NCI-H82 treated with DMSO at 0.1 percent for 48 hours (cell line): ENCODE results near the gene IPO4.

ENCODE experiments used
- DNase-seq: peaks from one replicate; lab custom pipeline; 2025; ENCODE audit not compliant: unreplicated experiment; lab: John Stamatoyannopoulos, UW

IPO4 gene

DNA sequence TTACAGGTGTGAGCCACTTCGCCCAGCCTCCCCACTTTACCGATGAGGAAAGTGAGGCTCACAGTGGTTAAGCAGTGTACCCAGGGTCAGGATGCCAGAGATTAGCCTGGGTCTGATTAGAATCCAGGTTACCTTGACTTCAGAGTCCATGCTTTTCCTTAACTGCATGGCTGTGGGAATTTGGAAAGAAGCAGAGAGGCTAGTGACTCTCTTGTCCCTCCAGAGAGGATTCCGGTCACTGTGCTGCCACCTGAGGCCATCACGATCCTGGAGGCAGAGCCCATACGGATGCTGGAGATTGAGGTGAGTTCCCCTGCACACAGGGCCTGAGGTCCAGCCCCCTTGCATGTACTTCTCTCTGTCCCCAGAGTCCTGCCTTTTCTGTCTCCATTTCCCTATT lies 12.0 kb downstream of the IPO4 start:
- DNase-seq, result no peak

DNA sequence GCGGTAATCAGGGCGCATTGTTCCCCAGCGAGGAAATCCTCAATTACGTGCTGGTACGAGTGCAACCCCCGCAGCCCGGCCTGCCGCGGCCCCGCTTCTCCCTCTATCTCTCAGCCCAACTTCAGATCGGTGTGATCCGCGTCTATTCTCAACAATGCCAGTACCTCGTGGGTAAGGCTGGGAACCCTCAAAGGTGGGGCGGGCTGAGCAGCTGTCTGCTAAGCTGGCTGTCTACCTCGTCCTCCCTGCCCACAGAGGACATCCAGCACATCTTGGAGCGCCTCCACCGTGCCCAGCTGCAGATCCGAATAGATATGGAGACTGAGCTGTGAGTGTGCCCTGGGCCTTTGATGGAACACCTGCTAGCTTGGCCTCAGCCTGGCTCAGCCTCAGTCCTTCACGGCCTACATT lies 15.7 kb downstream of the IPO4 start:
- DNase-seq, result no peak

DNA sequence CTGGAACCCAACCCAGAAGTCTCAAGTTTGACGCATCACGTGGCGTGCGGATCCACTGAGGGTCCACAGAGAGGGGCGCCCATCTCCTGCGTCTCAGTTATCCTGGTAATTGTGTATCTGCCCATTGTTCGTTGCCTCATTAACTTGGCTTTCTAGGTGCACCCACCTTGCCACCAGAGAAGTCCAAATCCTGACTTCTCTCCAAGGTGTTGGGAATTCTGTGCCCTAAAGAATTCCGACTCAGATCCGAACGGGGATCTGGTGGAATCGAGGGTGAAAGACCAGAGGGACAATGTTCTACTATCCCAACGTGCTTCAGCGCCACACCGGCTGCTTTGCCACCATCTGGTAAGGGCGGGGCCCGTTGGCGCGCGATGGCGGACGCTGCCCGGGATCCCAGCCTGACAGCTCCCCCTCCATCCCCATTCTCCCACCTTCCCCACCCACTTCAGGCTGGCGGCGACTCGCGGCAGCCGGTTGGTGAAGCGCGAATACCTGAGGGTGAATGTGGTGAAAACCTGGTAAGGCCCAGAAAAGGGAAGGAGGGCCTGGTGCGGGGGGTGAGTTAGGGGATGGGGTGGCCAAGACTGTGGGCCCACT lies 16.3 kb downstream of the IPO4 start:
- DNase-seq, result no peak

GRCh38 chr14:24171422-24172260 lies 17.0 kb downstream of the IPO4 start, which contains the start of gene REC8:
TSS of gene REC8 (plus strand) at chr14:24172080. CDS start at chr14:24172553, 473 bp downstream.
- DNase-seq, result peak; percentile 91

DNA sequence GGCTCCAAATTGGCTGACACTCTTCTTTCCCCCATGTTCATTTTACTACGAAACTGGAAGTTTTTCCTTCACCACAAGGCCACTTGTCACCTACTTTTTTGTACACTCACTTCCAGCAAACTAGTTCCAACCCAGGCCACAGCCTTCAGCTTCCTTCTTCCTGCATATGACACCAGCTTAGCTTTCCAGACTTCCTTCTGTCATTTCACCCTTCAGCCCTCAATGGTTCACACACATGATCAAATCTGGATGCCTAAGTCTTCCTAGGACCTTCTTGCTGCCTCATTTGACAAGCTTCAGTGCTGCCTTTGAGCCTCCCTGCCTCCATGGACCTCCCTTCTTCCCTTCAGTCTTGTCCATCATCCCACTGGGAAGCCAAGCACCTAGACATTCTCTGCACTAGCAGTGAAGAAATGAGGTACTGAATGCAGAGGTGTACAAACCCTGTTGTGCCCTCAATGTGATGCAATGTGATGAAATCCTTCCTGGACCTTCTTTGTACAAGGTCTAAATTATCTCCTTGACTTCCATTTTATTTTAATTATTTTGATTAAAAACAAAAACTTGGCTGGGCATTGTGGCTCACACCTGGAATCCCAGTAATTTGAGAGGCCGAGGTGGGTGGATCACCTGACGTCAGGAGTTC lies 21.0 kb downstream of the IPO4 start:
- no peak for DNase-seq

DNA sequence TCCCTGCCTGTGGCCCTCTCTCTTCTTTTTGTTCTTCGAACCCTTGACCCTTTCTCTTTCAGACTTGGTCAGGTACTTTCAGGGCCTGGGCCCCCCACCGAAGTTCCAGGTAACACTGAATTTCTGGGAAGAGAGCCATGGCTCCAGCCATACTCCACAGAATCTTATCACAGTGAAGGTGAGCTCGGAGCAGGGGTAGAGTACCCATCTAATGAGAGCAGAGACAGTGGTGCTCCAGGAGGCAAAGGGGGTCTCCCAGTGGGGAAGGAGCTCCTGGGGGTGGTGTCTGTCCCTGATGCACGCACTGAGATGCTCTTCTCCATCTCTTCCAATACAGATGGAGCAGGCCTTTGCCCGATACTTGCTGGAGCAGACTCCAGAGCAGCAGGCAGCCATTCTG lies 22.8 kb downstream of the IPO4 start:
- no peak for DNase-seq

DNA sequence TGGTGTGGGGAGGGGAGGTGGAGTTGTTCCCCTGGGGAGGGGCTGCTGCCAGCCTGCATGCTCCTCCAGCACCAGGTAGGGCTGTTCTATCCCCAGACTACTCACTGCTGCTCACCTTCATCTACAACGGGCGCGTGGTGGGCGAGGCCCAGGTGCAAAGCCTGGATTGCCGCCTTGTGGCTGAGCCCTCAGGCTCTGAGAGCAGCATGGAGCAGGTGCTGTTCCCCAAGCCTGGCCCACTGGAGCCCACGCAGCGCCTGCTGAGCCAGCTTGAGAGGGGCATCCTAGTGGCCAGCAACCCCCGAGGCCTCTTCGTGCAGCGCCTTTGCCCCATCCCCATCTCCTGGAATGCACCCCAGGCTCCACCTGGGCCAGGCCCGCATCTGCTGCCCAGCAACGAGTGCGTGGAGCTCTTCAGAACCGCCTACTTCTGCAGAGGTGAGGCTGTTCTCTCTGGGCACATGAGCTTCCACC lies 24.1 kb downstream of the IPO4 start:
- DNase-seq, result no peak

- no peak for DNase-seq
Observed at GRCh38 chr14:24162093-24162492, 26.5 kb downstream of the IPO4 start.

- peak; percentile 89 for DNase-seq
Observed at GRCh38 chr14:24160850-24161804, 27.5 kb downstream of the IPO4 start, which contains the start of gene IRF9. TSS of gene IRF9 (plus strand) at chr14:24161265. CDS start at chr14:24162145, 880 bp downstream.

GRCh38 chr14:24160499-24160849 lies 28.1 kb downstream of the IPO4 start:
- DNase-seq, result no peak

DNA sequence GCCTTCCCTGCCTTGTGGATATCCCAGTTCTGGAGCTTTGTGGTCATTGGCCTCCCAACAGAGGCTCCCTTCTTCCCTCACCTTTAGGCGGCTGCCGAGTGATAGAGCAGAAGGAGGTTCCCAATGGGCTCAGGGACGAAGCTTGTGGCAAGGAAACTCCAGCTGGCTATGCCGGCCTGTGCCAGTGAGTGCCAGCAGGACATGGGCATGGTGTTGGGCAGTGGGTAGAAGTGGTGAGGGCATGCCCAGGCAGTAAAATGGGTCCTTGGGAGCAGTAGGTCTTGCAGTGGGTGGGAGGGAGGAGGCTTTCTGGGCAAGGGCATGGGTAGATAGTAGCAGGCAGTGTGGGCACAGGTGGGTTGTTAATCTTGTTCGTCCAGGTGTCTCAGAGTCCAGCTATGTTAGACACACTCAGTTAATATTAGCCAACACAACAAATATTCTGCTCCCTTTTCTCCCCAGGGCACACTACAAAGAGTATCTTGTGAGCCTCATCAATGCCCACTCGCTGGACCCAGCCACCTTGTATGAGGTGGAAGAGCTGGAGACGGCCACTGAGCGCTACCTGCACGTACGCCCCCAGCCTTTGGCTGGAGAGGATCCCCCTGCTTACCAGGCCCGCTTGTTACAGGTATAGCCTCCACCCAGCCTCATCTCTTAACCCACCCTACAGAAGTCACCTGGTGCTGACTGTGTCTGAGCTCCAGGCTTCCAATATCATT lies 28.7 kb downstream of the IPO4 start:
- no peak for DNase-seq

- DNase-seq, result no peak
Observed at GRCh38 chr14:24157331-24157730, 31.3 kb downstream of the IPO4 start.

DNA sequence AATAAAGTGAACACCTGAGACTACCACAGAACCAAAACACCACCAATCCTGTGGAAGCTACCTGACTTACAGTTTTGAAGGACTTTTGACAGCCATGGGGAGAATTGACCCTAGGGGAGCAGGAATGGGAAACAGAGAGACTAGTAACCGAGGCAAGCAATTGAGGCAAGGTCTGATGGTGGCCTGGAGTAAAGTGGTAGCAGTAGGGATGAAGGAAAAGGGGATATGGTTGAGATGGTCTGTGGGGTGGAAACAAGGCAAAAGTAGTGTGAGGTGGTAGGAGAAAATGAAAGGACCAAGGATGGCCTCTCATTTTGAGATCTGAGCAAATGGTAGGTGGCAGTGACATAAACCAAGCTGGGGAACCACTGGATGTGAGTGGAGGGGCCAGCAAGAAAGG lies 31.8 kb downstream of the IPO4 start:
- DNase-seq, result no peak

DNA sequence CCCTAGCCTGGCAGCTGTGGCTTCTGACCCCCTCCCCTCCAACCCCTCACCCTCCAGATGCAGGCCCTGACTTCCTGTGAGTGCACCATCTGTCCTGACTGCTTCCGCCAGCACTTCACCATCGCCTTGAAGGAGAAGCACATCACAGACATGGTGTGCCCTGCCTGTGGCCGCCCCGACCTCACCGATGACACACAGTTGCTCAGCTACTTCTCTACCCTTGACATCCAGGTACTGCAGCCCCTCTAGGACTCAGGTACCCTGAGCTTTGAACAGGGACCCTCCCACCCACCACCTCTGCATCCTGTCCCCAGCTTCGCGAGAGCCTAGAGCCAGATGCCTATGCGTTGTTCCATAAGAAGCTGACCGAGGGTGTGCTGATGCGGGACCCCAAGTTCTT lies 33.5 kb downstream of the IPO4 start:
- no peak for DNase-seq

DNA sequence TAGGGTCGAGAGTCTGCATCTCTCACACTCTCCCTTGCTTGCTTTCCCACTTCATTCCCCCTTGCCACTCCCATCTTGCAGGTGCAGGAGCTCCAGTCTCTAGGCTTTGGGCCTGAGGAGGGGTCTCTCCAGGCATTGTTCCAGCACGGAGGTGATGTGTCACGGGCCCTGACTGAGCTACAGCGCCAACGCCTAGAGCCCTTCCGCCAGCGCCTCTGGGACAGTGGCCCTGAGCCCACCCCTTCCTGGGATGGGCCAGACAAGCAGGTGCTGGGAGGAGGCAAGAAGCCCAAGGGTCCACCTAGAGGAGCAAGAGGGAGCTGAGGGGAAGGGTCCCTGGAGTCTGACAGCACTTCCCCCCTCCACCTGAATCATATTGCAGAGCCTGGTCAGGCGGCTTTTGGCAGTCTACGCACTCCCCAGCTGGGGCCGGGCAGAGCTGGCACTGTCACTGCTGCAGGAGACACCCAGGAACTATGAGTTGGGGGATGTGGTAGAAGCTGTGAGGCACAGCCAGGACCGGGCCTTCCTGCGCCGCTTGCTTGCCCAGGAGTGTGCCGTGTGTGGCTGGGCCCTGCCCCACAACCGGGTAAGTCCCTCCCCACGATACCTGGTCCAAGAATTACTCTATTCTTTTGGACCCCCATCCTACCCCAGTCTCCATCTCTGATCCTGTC lies 37.1 kb downstream of the IPO4 start:
- DNase-seq, result no peak

DNA sequence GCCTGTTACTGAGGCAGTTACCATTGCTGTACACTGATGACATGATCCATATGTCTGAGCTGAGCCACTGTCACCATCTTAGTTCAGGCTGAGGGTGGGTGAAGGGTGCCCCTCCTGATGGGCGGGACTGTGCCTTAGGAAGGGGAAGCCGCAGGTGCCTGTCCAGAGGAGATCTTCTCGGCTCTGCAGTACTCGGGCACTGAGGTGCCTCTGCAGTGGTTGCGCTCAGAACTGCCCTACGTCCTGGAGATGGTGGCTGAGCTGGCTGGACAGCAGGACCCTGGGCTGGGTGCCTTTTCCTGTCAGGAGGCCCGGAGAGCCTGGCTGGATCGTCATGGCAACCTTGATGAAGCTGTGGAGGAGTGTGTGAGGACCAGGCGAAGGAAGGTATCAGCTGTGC lies 37.6 kb downstream of the IPO4 start:
- no peak for DNase-seq

DNA sequence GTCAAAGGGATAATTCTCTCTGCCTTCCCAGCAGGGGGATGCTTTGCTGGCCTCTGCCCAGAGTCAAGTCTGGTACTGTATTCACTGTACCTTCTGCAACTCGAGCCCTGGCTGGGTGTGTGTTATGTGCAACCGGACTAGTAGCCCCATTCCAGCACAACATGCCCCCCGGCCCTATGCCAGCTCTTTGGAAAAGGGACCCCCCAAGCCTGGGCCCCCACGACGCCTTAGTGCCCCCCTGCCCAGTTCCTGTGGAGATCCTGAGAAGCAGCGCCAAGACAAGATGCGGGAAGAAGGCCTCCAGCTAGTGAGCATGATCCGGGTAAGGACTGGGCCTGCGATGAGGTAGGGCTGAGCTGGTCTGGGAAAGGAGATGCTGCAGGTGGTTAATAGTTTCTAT lies 38.0 kb downstream of the IPO4 start:
- DNase-seq, result no peak

DNA sequence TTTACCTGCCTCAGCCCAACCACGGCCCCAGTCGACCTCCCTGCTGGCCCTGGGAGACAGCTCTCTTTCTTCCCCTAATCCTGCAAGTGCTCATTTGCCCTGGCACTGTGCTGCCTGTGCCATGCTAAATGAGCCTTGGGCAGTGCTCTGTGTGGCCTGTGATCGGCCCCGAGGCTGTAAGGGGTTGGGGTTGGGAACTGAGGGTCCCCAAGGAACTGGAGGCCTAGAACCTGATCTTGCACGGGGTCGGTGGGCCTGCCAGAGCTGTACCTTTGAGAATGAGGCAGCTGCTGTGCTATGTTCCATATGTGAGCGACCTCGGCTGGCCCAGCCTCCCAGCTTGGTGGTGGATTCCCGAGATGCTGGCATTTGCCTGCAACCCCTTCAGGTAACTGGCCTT lies 38.6 kb downstream of the IPO4 start:
- DNase-seq, result no peak

GRCh38 chr14:24149302-24149969 lies 39.2 kb downstream of the IPO4 start:
- no peak for DNase-seq
